Neural progenitor cell (in vitro differentiated cells): ENCODE data around the gene PPA1.

Source experiments
- CTCF ChIP-seq: fragments of 200-600 bp; sonication (generic); IDR thresholded peaks from 2 replicates; pipeline ENCODE4 v1.5.1; 2017; ENCODE audit warnings: antibody characterized with exemption, mild to moderate bottlenecking
- EZH2phosphoT487 ChIP-seq: fragments of 200-600 bp; sonication (generic); IDR thresholded peaks from 2 replicates; pipeline ENCODE4 v1.6.1; 2017; ENCODE audit warnings: antibody characterized with exemption

DNA sequence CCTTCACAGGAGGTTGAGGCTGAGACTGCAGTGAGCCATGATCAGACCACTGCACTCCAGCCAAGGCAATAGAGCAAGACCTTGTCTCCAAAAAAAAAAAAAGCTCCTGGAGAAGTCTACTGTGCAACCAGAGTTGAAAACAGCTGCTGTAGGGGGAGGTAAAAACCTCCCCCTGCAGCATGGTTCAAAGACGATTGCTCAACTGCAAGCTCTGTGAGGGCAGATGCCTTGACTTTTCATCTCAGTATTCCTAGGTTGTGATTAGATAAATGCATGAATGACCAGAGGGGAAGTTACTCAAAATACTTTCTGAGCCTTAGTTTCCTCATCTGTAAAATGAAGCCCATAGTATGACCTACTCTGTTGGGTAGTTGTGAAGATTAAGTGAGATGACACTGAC lies 25.0 kb upstream of the PPA1 start:
- TF ChIP-seq CTCF (no peak), EZH2phosphoT487 (no peak)
